ENCODE results near the gene HS2ST1. TPM values are rescaled to one million over a fixed set of nuclear protein-coding genes. Genes with fewer than 3 reads are reported as not detected.

Gene HS2ST1
- total and polyA plus RNA-seq, 4 donors, result 5.4 to 11.8 (median 8.2) TPM

DNA sequence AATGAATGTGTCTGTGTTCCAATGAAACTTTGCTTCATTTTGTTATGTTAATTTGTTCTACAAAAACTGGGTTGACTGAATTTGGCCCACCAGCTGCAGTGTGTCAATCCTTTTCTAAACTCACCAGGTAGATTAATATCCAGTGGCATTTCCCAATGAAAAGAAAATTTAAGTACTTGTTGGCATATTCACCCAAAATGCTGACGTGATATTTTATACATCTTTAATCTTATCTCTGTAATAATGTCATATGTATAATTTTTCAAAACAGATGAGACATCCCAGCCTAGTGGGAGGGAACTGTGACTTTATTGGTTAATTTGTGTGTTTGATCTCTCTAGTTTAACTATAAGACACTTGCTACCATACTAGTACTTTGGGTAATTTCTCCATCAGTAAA lies 8.6 kb upstream of the HS2ST1 start:
- H3K9ac ChIP-seq (ENCODE audit: low read depth in 1 of 2, low read length in 2 of 2), result no peak overlapping the region
- H3K36me3 ChIP-seq (ENCODE audit: control insufficient read depth in 4 of 4, insufficient read depth in 3 of 4, low read depth in 1 of 4, low read length in 3 of 4), result peaks cover 0 to 15% (median 2%) of the 10 kb centered on the region in 4 donors
- no peak overlapping the region for H3K27ac ChIP-seq (ENCODE audit: low read depth in 1 of 2, low read length in 2 of 2)
- DNase-seq (ENCODE audit: low spot score), result no peak
- H3K4me3 ChIP-seq (ENCODE audit: low read depth in 1 of 3, low read length in 3 of 3), result no peak overlapping the region
- H3K9me3 ChIP-seq (ENCODE audit: control insufficient read depth in 4 of 4, low read length in 3 of 4), result no peaks in the 10 kb centered on the region
- TF ChIP-seq ZBTB33 (IDR thresholded peaks at IDR 0.05) (no peak), EGR1 (IDR thresholded peaks at IDR 0.05; ENCODE audit: low read depth in 2 of 2) (no peak), GABPA (IDR thresholded peaks at IDR 0.05 in 1 of 2, conservative IDR thresholded peaks at IDR 0.05 in 1 of 2) (no peak), FOXA2 (IDR thresholded peaks at IDR 0.05) (no peak), MAX (IDR thresholded peaks at IDR 0.05) (no peak), HNF4A (conservative IDR thresholded peaks at IDR 0.05) (no peak), YY1 (IDR thresholded peaks at IDR 0.05) (no peak), SP1 (IDR thresholded peaks at IDR 0.05) (no peak), RAD21 (IDR thresholded peaks at IDR 0.05) (no peak), JUND (IDR thresholded peaks at IDR 0.05) (no peak), FOXA1 (IDR thresholded peaks at IDR 0.05) (no peak), TAF1 (conservative IDR thresholded peaks at IDR 0.05) (no peak), NR2F2 (IDR thresholded peaks at IDR 0.05) (no peak), HNF4G (IDR thresholded peaks at IDR 0.05) (no peak), RXRA (IDR thresholded peaks at IDR 0.05) (no peak)
- TF ChIP-seq, protein P1, sequence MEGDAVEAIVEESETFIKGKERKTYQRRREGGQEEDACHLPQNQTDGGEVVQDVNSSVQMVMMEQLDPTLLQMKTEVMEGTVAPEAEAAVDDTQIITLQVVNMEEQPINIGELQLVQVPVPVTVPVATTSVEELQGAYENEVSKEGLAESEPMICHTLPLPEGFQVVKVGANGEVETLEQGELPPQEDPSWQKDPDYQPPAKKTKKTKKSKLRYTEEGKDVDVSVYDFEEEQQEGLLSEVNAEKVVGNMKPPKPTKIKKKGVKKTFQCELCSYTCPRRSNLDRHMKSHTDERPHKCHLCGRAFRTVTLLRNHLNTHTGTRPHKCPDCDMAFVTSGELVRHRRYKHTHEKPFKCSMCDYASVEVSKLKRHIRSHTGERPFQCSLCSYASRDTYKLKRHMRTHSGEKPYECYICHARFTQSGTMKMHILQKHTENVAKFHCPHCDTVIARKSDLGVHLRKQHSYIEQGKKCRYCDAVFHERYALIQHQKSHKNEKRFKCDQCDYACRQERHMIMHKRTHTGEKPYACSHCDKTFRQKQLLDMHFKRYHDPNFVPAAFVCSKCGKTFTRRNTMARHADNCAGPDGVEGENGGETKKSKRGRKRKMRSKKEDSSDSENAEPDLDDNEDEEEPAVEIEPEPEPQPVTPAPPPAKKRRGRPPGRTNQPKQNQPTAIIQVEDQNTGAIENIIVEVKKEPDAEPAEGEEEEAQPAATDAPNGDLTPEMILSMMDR (IDR thresholded peaks at IDR 0.05; ENCODE audit: low read depth, low read length, missing input control), result no peak
- H3K27me3 ChIP-seq (ENCODE audit: control insufficient read depth in 4 of 4, insufficient read depth in 4 of 4, low read length in 3 of 4), result no peaks in the 10 kb centered on the region
- H3K4me1 ChIP-seq (ENCODE audit: control insufficient read depth in 4 of 4, insufficient read depth in 4 of 4, low read length in 3 of 4), result peaks cover 0 to 10% (median 4%) of the 10 kb centered on the region in 4 donors
- WGBS, result 40% methylated on average over 1 of the region's 1 CpG

DNA sequence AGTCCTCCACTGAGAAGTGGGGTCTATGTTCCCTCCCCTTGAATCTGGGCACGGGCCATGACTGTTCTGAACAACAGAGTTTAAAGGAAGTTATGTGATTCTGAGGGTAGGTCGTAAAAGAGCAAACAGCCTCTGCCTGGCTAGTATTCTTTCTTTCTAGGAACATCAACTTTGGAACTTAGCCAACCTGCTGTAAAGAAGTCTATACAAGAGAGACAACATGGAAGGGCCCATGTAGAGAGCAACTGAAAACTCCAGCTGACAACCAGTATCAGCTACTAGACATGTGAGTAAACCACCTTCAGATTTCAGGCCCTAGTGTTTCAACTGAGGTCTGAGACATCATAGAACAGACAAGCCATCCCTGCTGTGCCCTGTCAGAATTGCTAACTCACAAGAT lies 8.0 kb upstream of the HS2ST1 start:
- no peaks in the 10 kb centered on the region for H3K27me3 ChIP-seq (ENCODE audit: control insufficient read depth in 4 of 4, insufficient read depth in 4 of 4, low read length in 3 of 4)
- no peak for DNase-seq (ENCODE audit: low spot score)
- no peak overlapping the region for H3K27ac ChIP-seq (ENCODE audit: low read depth in 1 of 2, low read length in 2 of 2)
- peaks cover 0 to 10% (median 4%) of the 10 kb centered on the region in 4 donors for H3K4me1 ChIP-seq (ENCODE audit: control insufficient read depth in 4 of 4, insufficient read depth in 4 of 4, low read length in 3 of 4)
- H3K9ac ChIP-seq (ENCODE audit: low read depth in 1 of 2, low read length in 2 of 2), result no peak overlapping the region
- TF ChIP-seq NR2F2 (IDR thresholded peaks at IDR 0.05) (no peak), HNF4G (IDR thresholded peaks at IDR 0.05) (no peak), FOXA2 (IDR thresholded peaks at IDR 0.05) (no peak), EGR1 (IDR thresholded peaks at IDR 0.05; ENCODE audit: low read depth in 2 of 2) (no peak), YY1 (IDR thresholded peaks at IDR 0.05) (no peak), ZBTB33 (IDR thresholded peaks at IDR 0.05) (no peak), MAX (IDR thresholded peaks at IDR 0.05) (no peak), TAF1 (conservative IDR thresholded peaks at IDR 0.05) (no peak), GABPA (IDR thresholded peaks at IDR 0.05 in 1 of 2, conservative IDR thresholded peaks at IDR 0.05 in 1 of 2) (no peak), RAD21 (IDR thresholded peaks at IDR 0.05) (no peak), JUND (IDR thresholded peaks at IDR 0.05) (no peak)
- TF ChIP-seq, protein P2, sequence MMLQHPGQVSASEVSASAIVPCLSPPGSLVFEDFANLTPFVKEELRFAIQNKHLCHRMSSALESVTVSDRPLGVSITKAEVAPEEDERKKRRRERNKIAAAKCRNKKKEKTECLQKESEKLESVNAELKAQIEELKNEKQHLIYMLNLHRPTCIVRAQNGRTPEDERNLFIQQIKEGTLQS (IDR thresholded peaks at IDR 0.05), result no peak
- 28% methylated on average over 2 of the region's 2 CpGs for WGBS
- H3K9me3 ChIP-seq (ENCODE audit: control insufficient read depth in 4 of 4, low read length in 3 of 4), result no peaks in the 10 kb centered on the region
- no peak overlapping the region for H3K4me3 ChIP-seq (ENCODE audit: low read depth in 1 of 3, low read length in 3 of 3)
- H3K36me3 ChIP-seq (ENCODE audit: control insufficient read depth in 4 of 4, insufficient read depth in 3 of 4, low read depth in 1 of 4, low read length in 3 of 4), result peaks cover 0 to 14% (median 2%) of the 10 kb centered on the region in 4 donors

Data from liver (tissue), 9 donors.